Panc1 (cell line): ENCODE measurements around the gene CPNE9. TPM values are rescaled to one million over a fixed set of nuclear protein-coding genes. Genes with fewer than 3 reads are reported as not detected.

ENCODE experiments used
- ATAC-seq: fragments of 200-7000 bp; cut with Tn5 transposase; 2 replicates; pipeline ENCODE4 v1.9.1; 2020; ENCODE audit warnings: mild to moderate bottlenecking, moderate library complexity
- BruUV-seq: library from RNA; stranded (reverse); fragments of 400-500 nt; replicated peaks from 2 replicates; lab custom pipeline; 2021; lab: Mats Ljungman, UMichigan
- CTCF ChIA-PET: fragments of 300-600 bp; sonication (Branson Sonifier 250); formaldehyde crosslinking; loops from one replicate; lab custom pipeline; 2022; ENCODE audit warnings: antibody characterized with exemption; lab: Charles Lee
- POLR2A ChIA-PET: fragments of 300-600 bp; sonication (Branson Sonifier 250); formaldehyde crosslinking; loops from one replicate; lab custom pipeline; 2022; ENCODE audit warnings: antibody characterized with exemption; lab: Charles Lee
- DNase-seq: peaks from one replicate; pipeline ENCODE4 v3.0.0-alpha.2; 2010; ENCODE audit warnings: low read depth, low spot score
- H3K27ac ChIP-seq: 2 replicates; pipeline ENCODE4 v1.5.1; 2011; ENCODE audit warnings: mild to moderate bottlenecking, low read length, inconsistent platforms
- H3K27me3 ChIP-seq: fragments of 200-500 bp; sonication (Bioruptor generic); 2 replicates; pipeline ENCODE4 v1.6.0; 2014; ENCODE audit warnings: low read length, inconsistent platforms; ENCODE audit not compliant: control insufficient read depth, insufficient read depth
- H3K36me3 ChIP-seq: fragments of 200-500 bp; sonication (Bioruptor generic); 2 replicates; pipeline ENCODE4 v1.5.1; 2014; ENCODE audit warnings: inconsistent platforms, mild to moderate bottlenecking, low read length, moderate library complexity; ENCODE audit not compliant: control insufficient read depth, insufficient read depth
- H3K4me1 ChIP-seq: 2 replicates; pipeline ENCODE4 v1.5.1; 2011; ENCODE audit warnings: inconsistent platforms, mild to moderate bottlenecking, low read length, moderate library complexity; ENCODE audit not compliant: control insufficient read depth, insufficient read depth
- H3K4me3 ChIP-seq, 2 experiments: 2 replicates each; pipeline ENCODE4 v1.5.1; 2011 to 2012; ENCODE audit warnings: low read depth in 2 of 2, low read length in 2 of 2, mild to moderate bottlenecking in 2 of 2, inconsistent platforms in 1 of 2, moderate library complexity in 1 of 2
- H3K9me3 ChIP-seq: fragments of 200-500 bp; sonication (Bioruptor generic); 2 replicates; pipeline ENCODE4 v1.5.1; 2014; ENCODE audit warnings: low read depth, mild to moderate bottlenecking, inconsistent platforms, low read length, moderate library complexity; ENCODE audit not compliant: control insufficient read depth, insufficient read depth
- CTCF ChIP-seq: fragments of 450-650 bp; IDR thresholded peaks from 2 replicates; pipeline ENCODE4 v1.5.1; 2017; ENCODE audit warnings: mild to moderate bottlenecking
- POLR2AphosphoS5 ChIP-seq: IDR thresholded peaks from 2 replicates; pipeline ENCODE4 v1.6.1; 2012; ENCODE audit warnings: mild to moderate bottlenecking, low read depth, low read length, moderate library complexity
- REST ChIP-seq, 2 experiments: IDR thresholded peaks; 2 replicates each; pipeline ENCODE4 v1.6.1; 2011 to 2012; ENCODE audit warnings: low read depth in 2 of 2, control low read depth in 1 of 2, low read length in 1 of 2, mild to moderate bottlenecking in 1 of 2, moderate library complexity in 1 of 2; ENCODE audit not compliant: insufficient read depth in 1 of 2
- SIN3A ChIP-seq: IDR thresholded peaks from 2 replicates; pipeline ENCODE4 v1.6.1; 2012; ENCODE audit warnings: low read depth, mild to moderate bottlenecking, low read length, moderate library complexity, borderline replicate concordance; ENCODE audit not compliant: insufficient read depth
- TCF7L2 ChIP-seq: IDR thresholded peaks from 2 replicates; pipeline ENCODE4 v1.6.1; 2011; ENCODE audit warnings: mild to moderate bottlenecking, low read depth, low read length, inconsistent platforms
- in situ Hi-C: cut with HindIII; loops from 2 replicates; pipeline ENCODE4 v1.10.0; 2016; ENCODE audit warnings: low sequenced_read_pairs, low pct_unique_long_range_greater_than_20kb
- intact Hi-C: fragments of 100-400 bp; cut with micrococcal nuclease; formaldehyde crosslinking; loops from one replicate; pipeline ENCODE4 v1.10.0; 2022; ENCODE audit not compliant: unreplicated experiment
- total RNA-seq: library from RNA; stranded (reverse); gene quantifications from one replicate; pipeline ENCODE4 v1.2.1, GENCODE V29; 2021; ENCODE audit not compliant: unreplicated experiment

CPNE9 gene
- total RNA-seq, 1 experiment from 2014 or later: 0.13 TPM

- CTCF ChIA-PET: no interaction called here
- Histone ChIP-seq H3K36me3 (no peaks in the 10 kb centered on the region; the same call in 1 of the 2 replicates), H3K4me1 (no peaks in the 10 kb centered on the region), H3K27me3 (no peaks in the 10 kb centered on the region), H3K4me3 (no peak overlapping the region), H3K9me3 (no peaks in the 10 kb centered on the region), H3K27ac (no peak overlapping the region)
- ATAC-seq (no peak), DNase-seq (no peak)
- TSS peak; percentile 44 for BruUV-seq
- intact Hi-C loops (no loop called here), in situ Hi-C loops (no loop called here)
- POLR2A ChIA-PET: interaction anchor here (0.6 kb wide), 1 partner anchor 30 kb away, joined by 3 read pairs; no protein-coding TSS in a partner anchor
- no peak for TF ChIP-seq TCF7L2
- no peak for TF ChIP-seq REST (IDR thresholded peaks at IDR 0.05; ENCODE audit: insufficient read depth in 1 of 2, low read depth in 2 of 2, low read length in 1 of 2)
- TF ChIP-seq SIN3A: no peak
- no peak for TF ChIP-seq POLR2AphosphoS5
- TF ChIP-seq CTCF: no peak
These were observed 36.8 kb upstream of the CPNE9 start for GRCh38 chr3:9666704-9667445.

GRCh38 chr3:9669277-9669676, 34.4 kb upstream of the CPNE9 start:
- H3K36me3 ChIP-seq: no peaks in the 10 kb centered on the region; the same call in 1 of the 2 replicates
- no peaks in the 10 kb centered on the region for H3K9me3 ChIP-seq
- in situ Hi-C loops (no loop called here), intact Hi-C loops (no loop called here)
- ATAC-seq (no peak), DNase-seq (no peak)
- CTCF ChIA-PET: no interaction called here
- no peak overlapping the region for H3K4me3 ChIP-seq
- POLR2A ChIA-PET: no interaction called here
- TF ChIP-seq POLR2AphosphoS5: no peak
- TF ChIP-seq CTCF: no peak
- no peak for TF ChIP-seq TCF7L2
- no peak for TF ChIP-seq SIN3A
- H3K4me1 ChIP-seq: no peaks in the 10 kb centered on the region
- BruUV-seq: no TSS peak
- no peak overlapping the region for H3K27ac ChIP-seq
- no peaks in the 10 kb centered on the region for H3K27me3 ChIP-seq
